SK-N-SH (cell line): ENCODE measurements around the gene MLIP. TPM values are rescaled to one million over a fixed set of nuclear protein-coding genes. Genes with fewer than 3 reads are reported as not detected.

Source experiments
- CTCF ChIA-PET: fragments of 300-600, 350-600 bp; formaldehyde crosslinking; extraction: SDS; loops from one replicate; lab custom pipeline; 2021; lab: Yijun Ruan, JAX
- POLR2A ChIA-PET: fragments of 350-600 bp; sonication (Branson Sonifier 250); formaldehyde crosslinking; extraction: SDS; loops from one replicate; lab custom pipeline; 2020; ENCODE audit warnings: antibody characterized with exemption, inconsistent platforms; lab: Yijun Ruan, JAX
- DNase-seq: peaks from one replicate; pipeline ENCODE4 v3.0.0; 2012
- H2AFZ ChIP-seq: fragments of 200-600 bp; sonication (generic); 2 replicates; pipeline ENCODE4 v1.8.1; 2016; ENCODE audit warnings: antibody characterized with exemption, mild to moderate bottlenecking, low read depth
- H3F3A ChIP-seq: fragments of 200-600 bp; sonication (generic); replicated peaks from 2 replicates; pipeline ENCODE3; 2016; ENCODE audit warnings: antibody characterized with exemption, mild to moderate bottlenecking; ENCODE audit not compliant: insufficient read depth
- H3K27ac ChIP-seq, 2 experiments: fragments of 200-500 bp in 1 of 2; fragments of 200-600 bp in 1 of 2; sonication (Bioruptor generic) in 1 of 2; sonication (generic), shearing (Covaris generic) in 1 of 2; 2 replicates each; pipeline versions ENCODE4 v1.5.1 to v1.6.1; 2014 to 2016; ENCODE audit warnings: low read depth in 2 of 2, inconsistent platforms in 1 of 2, low read length in 1 of 2, mild to moderate bottlenecking in 1 of 2, mixed read lengths in 1 of 2
- H3K27me3 ChIP-seq: fragments of 200-600 bp; sonication (generic), shearing (Covaris generic); 2 replicates; pipeline ENCODE4 v1.6.1; 2016; ENCODE audit warnings: mixed run types; ENCODE audit not compliant: insufficient read depth
- H3K36me3 ChIP-seq, 2 experiments: fragments of 200-500 bp in 1 of 2; fragments of 200-600 bp in 1 of 2; sonication (Bioruptor generic) in 1 of 2; sonication (generic) in 1 of 2; replicated peaks in 1 of 2; 2 replicates each; pipeline versions ENCODE3 to v1.5.1; 2014 to 2016; ENCODE audit warnings: low read length in 1 of 2, mild to moderate bottlenecking in 1 of 2; ENCODE audit not compliant: insufficient read depth in 2 of 2, control insufficient read depth in 1 of 2
- H3K4me1 ChIP-seq, 2 experiments: fragments of 200-500 bp in 1 of 2; fragments of 200-600 bp in 1 of 2; sonication (Bioruptor generic) in 1 of 2; sonication (generic), shearing (Covaris generic) in 1 of 2; 2 replicates each; pipeline versions ENCODE4 v1.5.1 to v1.6.1; 2014 to 2016; ENCODE audit warnings: low read depth in 1 of 2, low read length in 1 of 2, mixed run types in 1 of 2; ENCODE audit not compliant: insufficient read depth in 2 of 2, control insufficient read depth in 1 of 2
- H3K4me2 ChIP-seq: fragments of 200-600 bp; sonication (generic), shearing (Covaris generic); 2 replicates; pipeline ENCODE4 v1.6.1; 2017; ENCODE audit warnings: mixed run types
- H3K4me3 ChIP-seq, 2 experiments: fragments of 200-500 bp in 1 of 2; fragments of 200-600 bp in 1 of 2; sonication (Bioruptor generic) in 1 of 2; sonication (generic), shearing (Covaris generic) in 1 of 2; 2 replicates each; pipeline versions ENCODE4 v1.5.1 to v1.8.1; 2014 to 2016; ENCODE audit warnings: low read depth in 2 of 2, inconsistent platforms in 1 of 2, low read length in 1 of 2, mild to moderate bottlenecking in 1 of 2, mixed read lengths in 1 of 2, moderate library complexity in 1 of 2
- H3K79me2 ChIP-seq: fragments of 200-600 bp; sonication (generic); 2 replicates; pipeline ENCODE4 v1.8.1; 2017; ENCODE audit warnings: mild to moderate bottlenecking; ENCODE audit not compliant: insufficient read depth
- H3K9ac ChIP-seq: fragments of 200-600 bp; sonication (generic); 2 replicates; pipeline ENCODE4 v1.6.1; 2017; ENCODE audit warnings: mixed run types
- H3K9me2 ChIP-seq: fragments of 200-600 bp; sonication (generic); 2 replicates; pipeline ENCODE4 v1.6.1; 2017; ENCODE audit warnings: mixed run types
- H3K9me3 ChIP-seq: fragments of 200-600 bp; sonication (generic); 2 replicates; pipeline ENCODE4 v1.6.1; 2017; ENCODE audit warnings: mixed run types, mild to moderate bottlenecking, moderate library complexity
- H4K20me1 ChIP-seq: fragments of 200-600 bp; sonication (generic); 2 replicates; pipeline ENCODE4 v1.6.1; 2017; ENCODE audit warnings: mild to moderate bottlenecking, mixed run types; ENCODE audit not compliant: insufficient read depth
- ELF1 ChIP-seq: IDR thresholded peaks from 2 replicates; pipeline ENCODE4 v1.4.0; 2012
- EZH2phosphoT487 ChIP-seq: fragments of 200-600 bp; sonication (generic); IDR thresholded peaks from 2 replicates; pipeline ENCODE4 v1.6.1; 2017; ENCODE audit warnings: low read depth, mixed run types, mild to moderate bottlenecking, antibody characterized with exemption, moderate library complexity, borderline replicate concordance
- FOXJ3 ChIP-seq: sonication (generic); formaldehyde crosslinking; IDR thresholded peaks from 2 replicates; pipeline ENCODE4 v1.5.1; 2020; ENCODE audit warnings: mild to moderate bottlenecking, missing genetic modification reagents
- FOXM1 ChIP-seq: IDR thresholded peaks from 2 replicates; pipeline ENCODE4 v1.4.0; 2012; ENCODE audit warnings: low read depth, mild to moderate bottlenecking
- MEF2A ChIP-seq: IDR thresholded peaks from 2 replicates; pipeline ENCODE4 v1.4.0; 2012; ENCODE audit warnings: low read depth, borderline replicate concordance
- NFIC ChIP-seq: IDR thresholded peaks from 2 replicates; pipeline ENCODE4 v1.4.0; 2012; ENCODE audit warnings: borderline replicate concordance
- NRF1 ChIP-seq: IDR thresholded peaks from 2 replicates; pipeline ENCODE4 v1.6.1; 2012; ENCODE audit warnings: low read depth, mild to moderate bottlenecking, low read length
- POLR2AphosphoS5 ChIP-seq: IDR thresholded peaks from 2 replicates; pipeline ENCODE4 v1.6.1; 2012; ENCODE audit warnings: low read depth, low read length
- RAD21 ChIP-seq: IDR thresholded peaks from 2 replicates; pipeline ENCODE4 v1.6.1; 2012; ENCODE audit warnings: mild to moderate bottlenecking, low read length
- RCOR1 ChIP-seq: fragments of 150-350 bp; IDR thresholded peaks from 2 replicates; pipeline ENCODE4 v1.6.1; 2017; ENCODE audit warnings: antibody characterized with exemption, low read length
- RFX5 ChIP-seq: IDR thresholded peaks from 2 replicates; pipeline ENCODE4 v1.6.1; 2012; ENCODE audit warnings: mild to moderate bottlenecking, improper control_type of control experiment, low read length
- SMC3 ChIP-seq: IDR thresholded peaks from 2 replicates; pipeline ENCODE4 v1.6.1; 2012; ENCODE audit warnings: low read depth, low read length, improper control_type of control experiment
- TCF12 ChIP-seq: IDR thresholded peaks from 2 replicates; pipeline ENCODE4 v1.4.0; 2012
- TEAD4 ChIP-seq: IDR thresholded peaks from 2 replicates; pipeline ENCODE4 v1.4.0; 2012; ENCODE audit warnings: mild to moderate bottlenecking, borderline replicate concordance; ENCODE audit not compliant: insufficient read depth
- USF1 ChIP-seq: IDR thresholded peaks from 2 replicates; pipeline ENCODE4 v1.4.0; 2012; ENCODE audit warnings: low read depth, borderline replicate concordance
- USF2 ChIP-seq: fragments of 150-350 bp; IDR thresholded peaks from 2 replicates; pipeline ENCODE4 v1.6.1; 2017; ENCODE audit warnings: antibody characterized with exemption, low read length, low read depth, borderline replicate concordance
- WGBS: methylation state at CpG from one replicate; pipeline ENCODE4 v1.1.6; 2017; ENCODE audit warnings: low lambda C conversion rate; 5-methylcytosine and 5-hydroxymethylcytosine counted together
- polyA plus RNA-seq, 3 experiments: library from polyadenylated mRNA; depleted of rRNA; stranded (reverse); fragments of >200 nt; gene quantifications; 2 replicates each; pipeline ENCODE4 v1.2.3, GENCODE V29; 2012
- TF ChIP-seq, protein P1 (sequence below): IDR thresholded peaks from 2 replicates; pipeline ENCODE4 v1.4.0; 2012; ENCODE audit warnings: low read depth, borderline replicate concordance

The MLIP gene
- polyA plus RNA-seq, 1 of the 3 experiments (the other 2 are of a cell fraction) = not detected

GRCh38 chr6:54255886-54256285, 144.6 kb downstream of the MLIP start:
- H3K9ac ChIP-seq = no peak overlapping the region
- no peak overlapping the region for H3K4me2 ChIP-seq
- H3K36me3 ChIP-seq = no peaks in the 10 kb centered on the region
- no peak overlapping the region for H3K4me3 ChIP-seq
- no peaks in the 10 kb centered on the region; a peak in 2 of 4 replicates for H3K4me1 ChIP-seq
- POLR2A ChIA-PET = no interaction called here
- H3K27me3 ChIP-seq = no peaks in the 10 kb centered on the region
- peak overlapping the region; percentile 7 to 58; a peak in 2 of 4 replicates for H3K27ac ChIP-seq
- no peaks in the 10 kb centered on the region for H3K9me3 ChIP-seq
- no peak for DNase-seq
- no peaks in the 10 kb centered on the region for H3F3A ChIP-seq
- CTCF ChIA-PET = interaction anchor here (1.0 to 4.0 kb wide), 3 partner anchors 11 to 55 kb away, joined by 3 to 15 read pairs (median 3); no protein-coding TSS in a partner anchor
- H2AFZ ChIP-seq = no peak overlapping the region
- no peaks in the 10 kb centered on the region for H3K9me2 ChIP-seq
- TF ChIP-seq RAD21 (no peak), TEAD4 (no peak), MEF2A (no peak), TCF12 (no peak)
- no peaks in the 10 kb centered on the region for H4K20me1 ChIP-seq
- H3K79me2 ChIP-seq = no peaks in the 10 kb centered on the region

- H3K4me3 ChIP-seq = no peak overlapping the region
- DNase-seq = no peak
- H3K27ac ChIP-seq = peak overlapping the region in 1 of 2 experiments; percentile 36; a peak in 1 of 4 replicates
- no peaks in the 10 kb centered on the region for H3K36me3 ChIP-seq
- ChIA-PET POLR2A (no interaction called here), CTCF (no interaction called here)
- H3K4me1 ChIP-seq = peaks cover 0 to 7% of the 10 kb centered on the region in 2 experiments; a peak in 2 of 4 replicates
- TF ChIP-seq TCF12 (0 out of 2 replicates have a peak, but pooled peaks have one; percentile 5), RCOR1 (no peak), MEF2A (no peak), USF2 (no peak), EZH2phosphoT487 (no peak)
- TF ChIP-seq, protein P1, sequence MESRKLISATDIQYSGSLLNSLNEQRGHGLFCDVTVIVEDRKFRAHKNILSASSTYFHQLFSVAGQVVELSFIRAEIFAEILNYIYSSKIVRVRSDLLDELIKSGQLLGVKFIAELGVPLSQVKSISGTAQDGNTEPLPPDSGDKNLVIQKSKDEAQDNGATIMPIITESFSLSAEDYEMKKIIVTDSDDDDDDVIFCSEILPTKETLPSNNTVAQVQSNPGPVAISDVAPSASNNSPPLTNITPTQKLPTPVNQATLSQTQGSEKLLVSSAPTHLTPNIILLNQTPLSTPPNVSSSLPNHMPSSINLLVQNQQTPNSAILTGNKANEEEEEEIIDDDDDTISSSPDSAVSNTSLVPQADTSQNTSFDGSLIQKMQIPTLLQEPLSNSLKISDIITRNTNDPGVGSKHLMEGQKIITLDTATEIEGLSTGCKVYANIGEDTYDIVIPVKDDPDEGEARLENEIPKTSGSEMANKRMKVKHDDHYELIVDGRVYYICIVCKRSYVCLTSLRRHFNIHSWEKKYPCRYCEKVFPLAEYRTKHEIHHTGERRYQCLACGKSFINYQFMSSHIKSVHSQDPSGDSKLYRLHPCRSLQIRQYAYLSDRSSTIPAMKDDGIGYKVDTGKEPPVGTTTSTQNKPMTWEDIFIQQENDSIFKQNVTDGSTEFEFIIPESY = no peak
- H3K9me3 ChIP-seq = no peaks in the 10 kb centered on the region
- no peak overlapping the region for H3K9ac ChIP-seq
- H3K9me2 ChIP-seq = no peaks in the 10 kb centered on the region
- no peaks in the 10 kb centered on the region for H3F3A ChIP-seq
- H4K20me1 ChIP-seq = no peaks in the 10 kb centered on the region
- no peaks in the 10 kb centered on the region for H3K79me2 ChIP-seq
- no peak overlapping the region for H3K4me2 ChIP-seq
- no peaks in the 10 kb centered on the region for H3K27me3 ChIP-seq
- no peak overlapping the region for H2AFZ ChIP-seq
These were observed 148.8 kb downstream of the MLIP start for GRCh38 chr6:54260025-54260424.

- ChIA-PET POLR2A (no interaction called here), CTCF (no interaction called here)
- H3K4me2 ChIP-seq = no peak overlapping the region
- no peak overlapping the region for H3K9ac ChIP-seq
- TF ChIP-seq SMC3 (no peak), FOXJ3 (CRISPR knock-in tag) (no peak), NRF1 (no peak), USF1 (no peak), NFIC (no peak), EZH2phosphoT487 (no peak), RAD21 (no peak), ELF1 (no peak), FOXM1 (no peak), POLR2AphosphoS5 (no peak), RFX5 (no peak)
- TF ChIP-seq, protein P1 = no peak
- no peaks in the 10 kb centered on the region for H3F3A ChIP-seq
- H3K27me3 ChIP-seq = no peaks in the 10 kb centered on the region
- 13% methylated on average over 1 of the region's 1 CpG for WGBS
- no peaks in the 10 kb centered on the region for H4K20me1 ChIP-seq
- no peaks in the 10 kb centered on the region for H3K36me3 ChIP-seq
- peaks cover 0 to 7% of the 10 kb centered on the region in 2 experiments; a peak in 1 of 4 replicates for H3K4me1 ChIP-seq
- H3K9me2 ChIP-seq = no peaks in the 10 kb centered on the region
- no peaks in the 10 kb centered on the region for H3K79me2 ChIP-seq
- no peak for DNase-seq
- no peak overlapping the region for H2AFZ ChIP-seq
- no peak overlapping the region for H3K27ac ChIP-seq
- H3K4me3 ChIP-seq = no peak overlapping the region
- no peaks in the 10 kb centered on the region for H3K9me3 ChIP-seq
These were observed 151.3 kb downstream of the MLIP start for GRCh38 chr6:54262499-54262898.
